ENCODE measurements around the gene HELZ.

DNA sequence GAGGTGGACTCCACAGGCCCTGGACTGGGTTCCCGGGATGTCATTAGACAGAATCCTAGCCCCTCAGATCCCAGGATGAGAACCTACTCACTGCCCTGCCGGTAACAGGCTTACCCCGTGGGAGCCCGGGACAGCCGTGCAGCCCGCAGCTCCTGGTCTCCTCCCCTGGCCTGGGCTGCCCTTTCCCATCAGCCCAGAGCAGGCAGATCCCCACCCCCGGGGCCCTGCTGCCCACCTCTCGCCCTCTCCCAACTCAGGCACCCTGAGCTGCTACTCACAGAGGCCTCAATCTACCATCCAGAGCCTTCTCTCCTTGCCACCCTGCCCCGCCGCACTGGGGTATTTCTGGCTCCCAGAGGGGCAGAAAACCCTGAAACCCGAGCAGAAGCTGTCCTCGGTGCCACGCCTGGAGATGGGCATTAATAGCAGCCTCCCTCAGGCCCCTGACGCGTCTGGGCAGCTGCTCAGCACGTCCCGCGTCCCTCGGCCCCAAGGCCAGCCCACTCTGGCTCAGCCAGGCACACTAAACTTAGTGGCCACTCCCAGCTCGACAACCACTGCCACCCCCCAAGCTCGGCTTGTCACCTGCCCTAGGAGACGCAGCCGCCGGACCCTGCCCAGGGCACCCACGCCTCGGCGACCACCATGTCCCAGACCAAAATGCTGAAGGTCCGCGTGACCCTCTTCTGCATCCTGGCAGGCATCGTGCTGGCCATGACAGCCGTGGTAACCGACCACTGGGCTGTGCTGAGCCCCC is 200.8 kb downstream of the HELZ start, which contains the start of gene CACNG1:
- TF ChIP-seq POLR2A (IDR thresholded peaks at IDR 0.05), result no peak
- TF ChIP-seq, protein P1, sequence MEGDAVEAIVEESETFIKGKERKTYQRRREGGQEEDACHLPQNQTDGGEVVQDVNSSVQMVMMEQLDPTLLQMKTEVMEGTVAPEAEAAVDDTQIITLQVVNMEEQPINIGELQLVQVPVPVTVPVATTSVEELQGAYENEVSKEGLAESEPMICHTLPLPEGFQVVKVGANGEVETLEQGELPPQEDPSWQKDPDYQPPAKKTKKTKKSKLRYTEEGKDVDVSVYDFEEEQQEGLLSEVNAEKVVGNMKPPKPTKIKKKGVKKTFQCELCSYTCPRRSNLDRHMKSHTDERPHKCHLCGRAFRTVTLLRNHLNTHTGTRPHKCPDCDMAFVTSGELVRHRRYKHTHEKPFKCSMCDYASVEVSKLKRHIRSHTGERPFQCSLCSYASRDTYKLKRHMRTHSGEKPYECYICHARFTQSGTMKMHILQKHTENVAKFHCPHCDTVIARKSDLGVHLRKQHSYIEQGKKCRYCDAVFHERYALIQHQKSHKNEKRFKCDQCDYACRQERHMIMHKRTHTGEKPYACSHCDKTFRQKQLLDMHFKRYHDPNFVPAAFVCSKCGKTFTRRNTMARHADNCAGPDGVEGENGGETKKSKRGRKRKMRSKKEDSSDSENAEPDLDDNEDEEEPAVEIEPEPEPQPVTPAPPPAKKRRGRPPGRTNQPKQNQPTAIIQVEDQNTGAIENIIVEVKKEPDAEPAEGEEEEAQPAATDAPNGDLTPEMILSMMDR (IDR thresholded peaks at IDR 0.05), result no peak

Measured in lower leg skin (tissue), 3 donors.